OCI-LY1 (cell line): ENCODE measurements around the gene KCNC2.

ENCODE experiments used
- CTCF ChIP-seq: fragments of 200-600 bp; sonication (generic), shearing (Covaris generic); IDR thresholded peaks from 2 replicates; pipeline ENCODE4 v1.5.1; 2017; ENCODE audit warnings: mild to moderate bottlenecking, antibody characterized with exemption, low read length, moderate library complexity, mixed read lengths
- EZH2 ChIP-seq: fragments of 200-600 bp; sonication (generic), shearing (Covaris generic); IDR thresholded peaks from 2 replicates; pipeline ENCODE4 v1.8.0; 2017; ENCODE audit warnings: borderline replicate concordance, mixed run types, mild to moderate bottlenecking, antibody characterized with exemption, low read length, moderate library complexity, mixed read lengths

GRCh38 chr12:75259143-75259542 is 49.5 kb upstream of the KCNC2 start:
- TF ChIP-seq CTCF, result no peak
- TF ChIP-seq EZH2, result no peak
